Calu3 (cell line): ENCODE data around the gene NCOA1. TPM values are rescaled to one million over a fixed set of nuclear protein-coding genes. Genes with fewer than 3 reads are reported as not detected.
"Not testable (repeated sequence)": the region's sequence is repeated elsewhere in the genome, so short reads cannot be mapped to it uniquely, and the experiment has no call there.

Experiments used
- BruUV-seq: library from RNA; stranded (reverse); fragments of 400-500 nt; replicated peaks from 2 replicates; lab custom pipeline; 2021; lab: Mats Ljungman, UMichigan
- CTCF ChIA-PET: fragments of 300-600 bp; sonication (Branson Sonifier 250); formaldehyde crosslinking; loops from one replicate; lab custom pipeline; 2022; ENCODE audit warnings: antibody characterized with exemption; lab: Charles Lee
- DNase-seq: peaks from one replicate; pipeline ENCODE4 v3.0.0; 2022
- H3K27ac Mint-ChIP-seq: one replicate; pipeline ENCODE4 v1.8.0; 2022; ENCODE audit warnings: mixed read lengths; ENCODE audit not compliant: unreplicated experiment
- H3K27me3 Mint-ChIP-seq: one replicate; pipeline ENCODE4 v1.8.0; 2022; ENCODE audit warnings: mixed read lengths; ENCODE audit not compliant: unreplicated experiment
- H3K36me3 Mint-ChIP-seq: one replicate; pipeline ENCODE4 v1.8.0; 2022; ENCODE audit warnings: mild to moderate bottlenecking, moderate library complexity, mixed read lengths; ENCODE audit not compliant: insufficient read depth, unreplicated experiment
- H3K4me1 Mint-ChIP-seq: one replicate; pipeline ENCODE4 v1.8.0; 2022; ENCODE audit warnings: mild to moderate bottlenecking, low read depth, mixed read lengths; ENCODE audit not compliant: unreplicated experiment
- H3K4me3 Mint-ChIP-seq: one replicate; pipeline ENCODE4 v1.8.0; 2022; ENCODE audit warnings: mild to moderate bottlenecking, low read depth, moderate library complexity, mixed read lengths; ENCODE audit not compliant: unreplicated experiment
- H3K9me3 Mint-ChIP-seq: one replicate; pipeline ENCODE4 v1.8.0; 2022; ENCODE audit warnings: low read depth, mixed read lengths; ENCODE audit not compliant: unreplicated experiment
- intact Hi-C: fragments of 100-400 bp; cut with micrococcal nuclease; formaldehyde crosslinking; loops from one replicate; pipeline ENCODE4 v1.10.0; 2022; ENCODE audit not compliant: unreplicated experiment
- total RNA-seq: library from RNA; stranded (reverse); gene quantifications from 2 replicates; pipeline ENCODE4 v1.2.3, GENCODE V29; 2022
- TF ChIP-seq, protein P1 (sequence below): fragments of 200-600 bp; IDR thresholded peaks from one replicate; pipeline ENCODE4 v1.8.0; 2022; ENCODE audit warnings: antibody characterized with exemption; ENCODE audit not compliant: unreplicated experiment

Gene NCOA1
- total RNA-seq, 1 experiment from 2014 or later: 14.8 TPM

DNA sequence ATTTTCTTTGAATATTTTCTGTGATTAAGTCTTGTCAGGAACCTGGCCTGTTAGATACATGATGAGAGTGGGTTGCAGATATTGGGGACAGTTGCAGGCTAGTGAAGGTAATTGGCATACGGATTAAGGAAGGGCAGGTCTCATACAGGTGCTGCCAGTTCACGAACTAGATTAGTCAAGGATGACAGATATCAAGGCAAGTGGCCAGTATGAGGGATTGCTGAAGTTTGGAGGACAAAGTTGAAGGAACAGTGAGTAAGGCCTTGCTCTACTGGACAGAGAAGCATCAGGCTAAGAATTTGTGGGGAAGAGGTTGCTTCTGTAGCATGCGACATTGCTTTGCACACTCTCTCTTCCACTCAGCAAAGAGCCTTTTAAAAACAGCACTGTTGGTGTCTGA lies 12.8 kb upstream of the NCOA1 start:
- intact Hi-C loops: no loop called here
- H3K9me3 Mint-ChIP-seq: no peaks in the 10 kb centered on the region
- no peak overlapping the region for H3K27ac Mint-ChIP-seq
- no peaks in the 10 kb centered on the region for H3K36me3 Mint-ChIP-seq
- BruUV-seq: no TSS peak
- H3K4me3 Mint-ChIP-seq: no peak overlapping the region
- no peaks in the 10 kb centered on the region for H3K27me3 Mint-ChIP-seq
- CTCF ChIA-PET: no interaction called here
- no peak for DNase-seq
- H3K4me1 Mint-ChIP-seq: peaks cover 16% of the 10 kb centered on the region
- TF ChIP-seq, protein P1, sequence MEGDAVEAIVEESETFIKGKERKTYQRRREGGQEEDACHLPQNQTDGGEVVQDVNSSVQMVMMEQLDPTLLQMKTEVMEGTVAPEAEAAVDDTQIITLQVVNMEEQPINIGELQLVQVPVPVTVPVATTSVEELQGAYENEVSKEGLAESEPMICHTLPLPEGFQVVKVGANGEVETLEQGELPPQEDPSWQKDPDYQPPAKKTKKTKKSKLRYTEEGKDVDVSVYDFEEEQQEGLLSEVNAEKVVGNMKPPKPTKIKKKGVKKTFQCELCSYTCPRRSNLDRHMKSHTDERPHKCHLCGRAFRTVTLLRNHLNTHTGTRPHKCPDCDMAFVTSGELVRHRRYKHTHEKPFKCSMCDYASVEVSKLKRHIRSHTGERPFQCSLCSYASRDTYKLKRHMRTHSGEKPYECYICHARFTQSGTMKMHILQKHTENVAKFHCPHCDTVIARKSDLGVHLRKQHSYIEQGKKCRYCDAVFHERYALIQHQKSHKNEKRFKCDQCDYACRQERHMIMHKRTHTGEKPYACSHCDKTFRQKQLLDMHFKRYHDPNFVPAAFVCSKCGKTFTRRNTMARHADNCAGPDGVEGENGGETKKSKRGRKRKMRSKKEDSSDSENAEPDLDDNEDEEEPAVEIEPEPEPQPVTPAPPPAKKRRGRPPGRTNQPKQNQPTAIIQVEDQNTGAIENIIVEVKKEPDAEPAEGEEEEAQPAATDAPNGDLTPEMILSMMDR: no peak

DNA sequence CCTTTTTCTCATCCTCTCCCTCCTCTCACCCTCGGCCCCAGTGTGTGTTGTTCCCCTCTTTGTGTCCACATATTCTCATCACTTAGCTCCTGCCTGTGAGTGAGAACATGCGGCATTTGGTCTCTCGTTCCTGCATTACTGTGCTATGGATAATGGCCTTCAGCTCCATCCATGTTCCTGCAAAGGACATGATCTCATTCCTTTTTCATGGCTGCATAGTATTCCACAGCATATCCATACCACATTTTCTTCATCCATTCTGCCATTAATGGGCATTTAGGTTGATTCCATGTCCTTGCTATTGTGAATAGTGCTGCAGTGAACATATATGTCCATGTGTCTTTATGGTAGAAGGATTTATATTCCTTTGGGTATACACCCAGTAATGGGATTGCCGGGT lies 10.8 kb upstream of the NCOA1 start:
- intact Hi-C loops: no loop called here
- CTCF ChIA-PET: interaction anchor here (0.7 kb wide), 1 partner anchor 99 kb away, joined by 3 read pairs; no protein-coding TSS in a partner anchor

DNA sequence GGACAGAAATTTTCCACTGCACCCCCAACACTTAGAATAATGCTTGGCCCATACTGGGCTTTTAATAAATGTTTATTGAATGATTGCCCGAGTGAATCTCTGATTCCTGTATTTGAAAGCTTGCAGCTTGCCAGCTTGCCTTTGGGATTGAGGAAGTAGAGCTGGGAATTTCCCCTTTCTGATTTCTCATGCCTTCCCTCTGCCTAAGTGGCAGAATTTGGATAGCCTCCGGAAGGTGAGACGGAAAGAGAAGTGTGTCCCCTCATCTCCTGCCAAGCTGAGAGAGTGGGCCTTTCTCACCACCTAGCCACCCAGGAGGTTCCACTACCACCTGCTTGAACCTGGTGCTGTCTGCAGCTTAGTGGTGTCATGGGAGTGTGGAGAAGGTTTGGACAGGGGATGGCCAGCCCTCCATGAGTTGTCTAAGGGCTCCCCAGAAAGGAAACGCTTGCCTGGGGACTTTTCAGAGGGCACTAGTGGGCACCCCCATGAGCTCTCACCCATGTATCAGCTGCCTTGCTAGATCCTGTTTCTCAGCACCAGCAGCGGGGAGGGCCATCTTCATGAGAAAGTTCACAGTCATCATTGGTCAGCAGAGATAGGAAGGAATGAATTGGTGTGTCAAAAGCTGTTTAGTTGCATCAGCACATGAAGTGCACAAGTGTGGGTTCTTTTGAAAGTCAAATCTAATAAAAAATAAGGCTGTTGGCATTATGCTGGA lies 8.6 kb upstream of the NCOA1 start:
- no TSS peak for BruUV-seq
- Mint-ChIP-seq H3K27me3 (no peaks in the 10 kb centered on the region), H3K27ac (no peak overlapping the region), H3K4me3 (no peak overlapping the region), H3K9me3 (no peaks in the 10 kb centered on the region), H3K4me1 (peaks cover 16% of the 10 kb centered on the region), H3K36me3 (no peaks in the 10 kb centered on the region)
- CTCF ChIA-PET: interaction anchor here (0.6 kb wide), 1 partner anchor 66 kb away, joined by 4 read pairs; no protein-coding TSS in a partner anchor
- DNase-seq: no peak
- TF ChIP-seq, protein P1: no peak
- intact Hi-C loops: no loop called here

More for the DNA sequence above, 10.8 kb upstream of the NCOA1 start:
- Mint-ChIP-seq H3K27me3 (no peaks in the 10 kb centered on the region), H3K36me3 (no peaks in the 10 kb centered on the region), H3K4me1 (peaks cover 16% of the 10 kb centered on the region), H3K4me3 (no peak overlapping the region), H3K27ac (no peak overlapping the region), H3K9me3 (no peaks in the 10 kb centered on the region)
- TF ChIP-seq, protein P1: no peak
- no peak for DNase-seq
- no TSS peak for BruUV-seq

DNA sequence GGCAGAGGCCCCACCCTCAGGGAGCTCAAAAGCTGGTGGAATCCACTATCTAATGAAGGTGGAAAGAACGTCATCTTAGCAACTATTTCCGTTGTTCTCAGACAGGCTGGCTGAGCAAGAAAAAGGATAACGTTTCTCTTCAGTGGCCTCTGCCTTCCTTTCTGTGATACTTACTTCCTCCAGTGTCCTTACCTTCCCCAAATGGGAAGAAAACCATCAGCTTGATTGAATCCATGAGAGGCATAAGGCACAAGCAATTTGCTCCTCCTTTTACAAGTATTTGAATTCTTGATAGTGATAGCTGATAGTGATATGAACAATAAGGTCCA lies 8.1 kb upstream of the NCOA1 start:
- Mint-ChIP-seq H3K9me3 (no peaks in the 10 kb centered on the region), H3K27me3 (no peaks in the 10 kb centered on the region), H3K4me1 (peaks cover 16% of the 10 kb centered on the region), H3K4me3 (no peak overlapping the region), H3K36me3 (no peaks in the 10 kb centered on the region), H3K27ac (no peak overlapping the region)
- CTCF ChIA-PET: interaction anchor here (0.6 kb wide), 1 partner anchor 115 kb away, joined by 4 read pairs; no protein-coding TSS in a partner anchor
- no peak for DNase-seq
- intact Hi-C loops: no loop called here
- TF ChIP-seq, protein P1: no peak
- no TSS peak for BruUV-seq

DNA sequence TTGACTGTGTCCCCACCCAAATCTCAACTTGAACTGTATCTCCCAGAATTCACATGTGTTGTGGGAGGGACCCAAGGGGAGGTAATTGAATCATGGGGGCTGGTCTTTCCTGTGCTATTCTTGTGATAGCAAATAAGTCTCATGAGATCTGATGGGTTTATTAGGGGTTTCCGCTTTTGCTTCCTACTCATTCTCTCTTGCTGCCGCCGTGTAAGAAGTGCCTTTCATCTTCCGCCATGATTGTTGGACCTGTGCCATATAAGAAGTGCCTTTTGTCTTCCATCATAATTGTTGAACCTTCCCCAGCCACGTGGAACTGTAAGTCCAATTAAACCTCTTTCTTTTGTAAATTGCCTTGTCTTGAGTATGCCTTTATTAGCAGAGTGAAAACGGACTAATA lies 6.4 kb upstream of the NCOA1 start:
- H3K27ac Mint-ChIP-seq, H3K27me3 Mint-ChIP-seq, H3K4me3 Mint-ChIP-seq, H3K36me3 Mint-ChIP-seq, BruUV-seq, CTCF ChIA-PET, H3K9me3 Mint-ChIP-seq, intact Hi-C loops, DNase-seq: not testable (repeated sequence)
- H3K4me1 Mint-ChIP-seq: peaks cover 21% of the 10 kb centered on the region
